ENCODE data around the gene LHX6. TPM values are rescaled to one million over a fixed set of nuclear protein-coding genes. Genes with fewer than 3 reads are reported as not detected.

LHX6 gene
- total and polyA plus RNA-seq, 3 donors from 2014 or later = 8.8 to 11.5 (median 8.8) TPM

DNA sequence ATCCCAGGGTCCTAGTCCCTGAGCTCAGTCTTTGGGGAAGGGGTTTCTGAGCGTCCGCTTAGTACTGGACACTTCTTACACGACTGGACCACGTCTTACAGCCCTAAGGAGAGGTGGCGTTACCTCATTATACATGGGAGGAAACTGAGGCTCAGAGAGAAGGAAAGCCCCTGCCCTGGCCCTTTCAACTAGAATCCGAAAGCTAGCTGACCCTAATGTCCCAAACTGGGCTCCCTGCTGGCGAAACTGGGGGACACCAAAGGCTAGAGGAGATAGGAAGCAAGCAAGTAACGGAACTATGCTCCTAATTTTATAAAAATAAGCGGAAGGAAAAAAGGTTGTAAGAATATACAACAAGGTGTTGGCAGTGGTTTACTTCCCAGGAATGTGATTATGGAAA lies 14.2 kb downstream of the LHX6 start:
- intact Hi-C loops (cut with DNase I; ENCODE audit: low total_unique reads) = no loop called here
- Histone ChIP-seq H3K27ac (no peak overlapping the region), H3K9me3 (no peaks in the 10 kb centered on the region), H3K36me3 (ENCODE audit: low read depth, missing control alignments) (no peaks in the 10 kb centered on the region), H3K4me1 (peaks cover 16% of the 10 kb centered on the region), H3K4me3 (peak overlapping the region; percentile 41 to 56), H3K27me3 (peaks cover 3% of the 10 kb centered on the region)
- WGBS, 2 donors = 18 to 38% methylated on average over 8 to 9 of the region's 9 CpGs
- DNase-seq = no peak
- TF ChIP-seq, protein P1, sequence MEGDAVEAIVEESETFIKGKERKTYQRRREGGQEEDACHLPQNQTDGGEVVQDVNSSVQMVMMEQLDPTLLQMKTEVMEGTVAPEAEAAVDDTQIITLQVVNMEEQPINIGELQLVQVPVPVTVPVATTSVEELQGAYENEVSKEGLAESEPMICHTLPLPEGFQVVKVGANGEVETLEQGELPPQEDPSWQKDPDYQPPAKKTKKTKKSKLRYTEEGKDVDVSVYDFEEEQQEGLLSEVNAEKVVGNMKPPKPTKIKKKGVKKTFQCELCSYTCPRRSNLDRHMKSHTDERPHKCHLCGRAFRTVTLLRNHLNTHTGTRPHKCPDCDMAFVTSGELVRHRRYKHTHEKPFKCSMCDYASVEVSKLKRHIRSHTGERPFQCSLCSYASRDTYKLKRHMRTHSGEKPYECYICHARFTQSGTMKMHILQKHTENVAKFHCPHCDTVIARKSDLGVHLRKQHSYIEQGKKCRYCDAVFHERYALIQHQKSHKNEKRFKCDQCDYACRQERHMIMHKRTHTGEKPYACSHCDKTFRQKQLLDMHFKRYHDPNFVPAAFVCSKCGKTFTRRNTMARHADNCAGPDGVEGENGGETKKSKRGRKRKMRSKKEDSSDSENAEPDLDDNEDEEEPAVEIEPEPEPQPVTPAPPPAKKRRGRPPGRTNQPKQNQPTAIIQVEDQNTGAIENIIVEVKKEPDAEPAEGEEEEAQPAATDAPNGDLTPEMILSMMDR (IDR thresholded peaks at IDR 0.05) = no peak
- TF ChIP-seq POLR2A (IDR thresholded peaks at IDR 0.05) = no peak

DNA sequence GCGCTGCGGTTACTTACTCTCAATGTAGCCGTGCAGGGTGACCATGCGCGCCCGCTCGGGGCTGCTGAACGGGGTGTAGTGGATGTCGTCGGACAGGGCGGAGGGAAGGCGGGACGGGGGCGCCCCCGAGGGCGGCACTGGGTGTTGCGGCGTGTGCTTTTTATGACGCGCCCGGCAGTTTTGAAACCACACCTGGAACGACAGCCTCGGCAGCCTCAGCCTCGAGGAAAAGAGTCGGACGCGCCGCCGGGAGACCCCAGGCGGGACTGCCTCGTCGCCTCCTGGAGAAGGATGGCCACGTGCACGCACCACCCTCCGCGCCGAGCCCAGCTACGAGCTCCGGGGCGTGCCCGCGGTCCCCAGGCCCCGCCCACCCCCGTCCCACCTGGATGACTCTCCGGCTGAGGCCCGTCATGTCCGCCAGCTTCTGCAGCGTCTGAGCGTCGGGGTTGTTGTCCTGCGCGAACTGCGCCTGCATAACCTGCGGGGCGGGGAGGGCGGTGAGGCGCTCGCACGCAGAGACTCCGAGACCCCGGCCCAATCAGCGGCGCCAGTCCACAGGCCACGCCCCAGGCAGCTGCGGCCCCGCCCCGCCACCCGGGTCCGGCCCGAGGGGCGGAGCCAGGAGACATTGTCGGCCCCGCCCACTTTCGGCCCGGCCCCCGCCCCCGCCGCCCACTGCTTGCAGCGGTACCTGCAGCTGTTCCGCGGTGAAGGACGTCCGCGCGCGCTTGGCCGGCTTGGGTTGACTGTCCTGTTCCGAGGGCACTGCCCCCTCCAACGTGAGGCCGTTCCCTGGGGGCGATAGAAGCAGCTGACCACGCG lies 15.0 kb downstream of the LHX6 start:
- intact Hi-C loops (cut with DNase I; ENCODE audit: low total_unique reads) = no loop called here
- peak overlapping the region; percentile 41 to 56 for H3K4me3 ChIP-seq
- H3K27ac ChIP-seq = no peak overlapping the region
- WGBS, 2 donors = 7 to 14% methylated on average over 11 to 81 of the region's 93 CpGs
- no peaks in the 10 kb centered on the region for H3K27me3 ChIP-seq
- no peaks in the 10 kb centered on the region for H3K9me3 ChIP-seq
- TF ChIP-seq, protein P1 (IDR thresholded peaks at IDR 0.05) = no peak
- no peak for TF ChIP-seq POLR2A (IDR thresholded peaks at IDR 0.05)
- H3K36me3 ChIP-seq (ENCODE audit: low read depth, missing control alignments) = no peaks in the 10 kb centered on the region
- peaks cover 13% of the 10 kb centered on the region for H3K4me1 ChIP-seq
- peak; percentile 75 for DNase-seq

DNA sequence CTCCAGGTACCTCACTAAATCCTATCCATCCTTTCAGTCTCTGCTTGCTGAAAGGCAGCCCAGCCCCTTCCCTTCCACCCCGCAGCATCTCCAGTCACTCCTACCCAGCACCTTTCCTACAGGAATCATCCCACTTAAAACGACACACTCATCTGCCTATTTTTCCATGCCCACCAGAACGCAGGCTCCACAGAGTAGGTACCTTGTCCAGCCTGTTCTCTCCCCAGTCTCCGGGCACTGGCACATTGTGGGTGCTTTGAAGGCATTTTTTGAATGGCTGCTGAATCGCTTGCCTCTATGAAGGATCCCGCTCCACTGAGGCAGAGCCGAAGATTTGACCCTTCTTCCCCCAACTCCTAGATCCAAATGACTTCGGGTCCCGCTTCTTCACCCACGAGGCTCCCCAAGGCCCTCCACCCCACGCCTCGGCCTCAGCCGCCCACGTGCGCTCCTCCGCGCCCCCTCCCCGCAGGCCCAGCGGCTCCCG lies 15.6 kb downstream of the LHX6 start:
- H3K36me3 ChIP-seq (ENCODE audit: low read depth, missing control alignments) = no peaks in the 10 kb centered on the region
- intact Hi-C loops (cut with DNase I; ENCODE audit: low total_unique reads) = no loop called here
- H3K27me3 ChIP-seq = no peaks in the 10 kb centered on the region
- H3K4me3 ChIP-seq = peak overlapping the region; percentile 41 to 56
- H3K27ac ChIP-seq = no peak overlapping the region
- peaks cover 13% of the 10 kb centered on the region for H3K4me1 ChIP-seq
- H3K9me3 ChIP-seq = no peaks in the 10 kb centered on the region
- TF ChIP-seq POLR2A (IDR thresholded peaks at IDR 0.05) = no peak
- TF ChIP-seq, protein P1 (IDR thresholded peaks at IDR 0.05) = no peak
- DNase-seq = no peak
- WGBS, 2 donors = 23 to 25% methylated on average over 13 to 20 of the region's 20 CpGs

DNA sequence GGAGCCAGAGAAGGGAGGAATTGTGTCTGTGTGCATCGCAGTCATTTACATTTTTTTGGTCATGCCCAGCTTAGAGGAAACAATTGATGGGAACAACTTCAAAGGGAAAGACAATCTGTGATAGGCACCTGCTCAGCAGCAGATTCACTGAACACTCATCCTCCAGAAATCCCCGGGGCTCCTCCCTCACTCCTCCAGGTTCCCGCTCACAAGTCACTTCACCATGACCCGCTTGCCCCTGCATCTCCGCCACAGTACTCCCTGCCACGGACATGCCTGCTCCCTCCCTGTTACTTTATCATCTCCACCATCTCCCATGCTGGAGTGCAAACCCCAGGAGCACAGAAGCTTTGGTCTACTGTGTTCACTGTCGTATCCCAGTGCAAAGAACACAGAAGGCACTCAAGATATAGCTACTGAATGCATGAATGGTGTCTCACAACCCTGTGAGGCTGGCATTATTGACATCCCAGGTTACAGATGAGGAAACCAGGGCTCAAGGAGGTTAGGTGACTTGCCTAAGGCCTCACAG lies 16.2 kb downstream of the LHX6 start:
- H3K9me3 ChIP-seq = no peaks in the 10 kb centered on the region
- WGBS, 2 donors = 53 to 79% methylated on average over 7 of the region's 7 CpGs
- no peak for DNase-seq
- no peaks in the 10 kb centered on the region for H3K27me3 ChIP-seq
- no peak overlapping the region for H3K27ac ChIP-seq
- H3K36me3 ChIP-seq (ENCODE audit: low read depth, missing control alignments) = no peaks in the 10 kb centered on the region
- H3K4me3 ChIP-seq = no peak overlapping the region
- TF ChIP-seq, protein P1 (IDR thresholded peaks at IDR 0.05) = no peak
- no peak for TF ChIP-seq POLR2A (IDR thresholded peaks at IDR 0.05)
- intact Hi-C loops (cut with DNase I; ENCODE audit: low total_unique reads) = no loop called here
- peaks cover 13% of the 10 kb centered on the region for H3K4me1 ChIP-seq
